HG02642 (cell line): ENCODE results near the gene TMEM223.
"Not testable (repeated sequence)": the region's sequence is repeated elsewhere in the genome, so short reads cannot be mapped to it uniquely, and the experiment has no call there.

Source experiments
- ATAC-seq: cut with Tn5 transposase; IDR thresholded peaks from one replicate; pipeline ENCODE4 v1.9.1; 2021; ENCODE audit warnings: mild to moderate bottlenecking; ENCODE audit not compliant: unreplicated experiment, poor library complexity

TMEM223 gene

DNA sequence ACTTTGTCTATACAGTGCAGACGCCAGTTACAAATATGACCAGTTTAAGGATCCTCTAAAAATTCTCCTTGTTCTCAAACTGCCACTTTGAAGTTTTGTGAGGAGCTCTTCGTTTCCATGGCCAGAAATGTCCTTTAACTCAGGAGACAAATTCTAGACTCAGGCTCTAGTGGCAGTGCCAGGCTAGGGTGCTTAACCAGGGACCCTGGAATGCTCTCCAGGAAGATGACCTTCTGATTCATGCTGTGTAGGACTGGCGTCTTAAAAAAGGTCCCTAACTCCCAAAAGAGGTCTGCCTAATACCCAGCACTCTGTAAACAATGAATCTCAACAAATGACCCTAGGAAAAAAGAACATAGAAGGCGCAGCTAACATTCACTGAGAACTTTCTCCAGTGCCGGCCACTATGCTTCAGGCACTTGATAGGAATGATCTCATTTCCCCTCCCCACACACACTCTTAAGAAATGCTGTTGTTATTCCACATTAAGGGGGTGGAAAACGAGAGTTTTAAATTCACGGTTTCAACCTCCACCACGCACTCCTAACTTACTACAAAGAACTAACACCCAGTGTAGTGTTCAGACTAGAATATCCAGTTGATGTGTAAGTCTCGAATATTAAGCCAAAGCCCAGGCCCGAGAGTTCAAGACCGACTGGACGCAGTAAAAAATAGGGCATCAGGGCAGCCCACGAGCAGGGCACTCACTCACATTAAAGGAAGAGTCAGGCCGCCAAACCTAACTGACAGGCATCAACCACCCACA, 12.7 kb upstream of the TMEM223 start:
- peak; percentile 3 for ATAC-seq

DNA sequence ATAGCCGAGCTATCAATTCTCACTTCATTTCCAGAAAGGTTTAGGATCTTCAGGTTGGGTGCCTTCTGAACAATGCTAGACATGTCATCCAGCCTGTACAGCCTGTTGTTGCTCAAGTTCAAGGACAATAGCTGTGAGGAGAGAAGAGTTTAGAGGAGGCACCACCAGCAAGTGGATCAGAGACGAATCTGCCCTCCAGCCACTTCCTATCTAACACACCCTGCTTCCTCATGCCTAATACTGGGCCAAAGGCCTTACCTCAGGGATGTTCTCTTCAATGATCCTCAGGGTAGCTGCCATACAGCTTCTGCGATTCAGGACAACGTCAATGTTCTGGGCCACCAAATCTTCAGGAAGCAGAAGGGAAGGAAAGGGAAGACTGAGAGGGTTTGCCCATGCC, 9.3 kb upstream of the TMEM223 start:
- ATAC-seq = no peak

DNA sequence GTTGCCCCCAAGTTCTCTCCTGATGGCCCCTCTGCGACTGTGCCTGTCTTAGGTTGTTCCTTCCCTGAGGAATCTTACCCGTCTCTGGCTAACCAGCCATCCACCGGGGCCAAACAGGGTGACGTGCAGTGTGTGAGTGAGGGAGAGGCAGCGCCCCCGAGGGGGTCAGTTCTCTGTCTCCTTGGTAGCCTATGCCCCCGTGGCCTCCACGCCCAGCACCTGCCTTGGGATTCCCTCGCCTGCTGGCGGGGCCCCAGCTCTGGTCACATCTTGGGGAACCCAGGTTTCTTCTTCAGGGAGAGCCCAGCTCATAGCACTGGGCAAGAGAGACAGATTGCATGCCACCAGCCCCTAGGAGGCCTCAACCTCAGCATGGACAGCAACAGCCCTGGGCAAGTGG, 7.7 kb upstream of the TMEM223 start:
- no peak for ATAC-seq

DNA sequence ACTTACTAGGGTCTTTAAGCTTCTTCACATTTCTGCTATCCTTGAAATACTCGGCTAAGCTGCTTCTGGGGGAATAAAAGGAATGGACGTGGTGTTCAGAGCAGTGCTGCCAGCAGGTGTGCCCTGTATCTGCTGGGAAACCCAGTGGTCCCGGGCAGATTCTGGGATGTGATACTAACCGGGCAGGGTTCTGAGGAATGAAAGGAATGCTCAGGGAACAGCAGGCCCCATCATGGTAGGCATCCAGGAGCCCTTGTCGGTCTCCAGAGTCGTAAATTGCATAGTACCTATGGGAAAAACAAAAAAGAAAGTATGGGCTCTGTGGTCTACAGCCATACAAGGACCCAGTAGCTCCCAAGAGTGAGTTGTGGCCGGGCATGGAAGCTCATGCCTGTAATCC, 4.5 kb upstream of the TMEM223 start:
- no peak for ATAC-seq

DNA sequence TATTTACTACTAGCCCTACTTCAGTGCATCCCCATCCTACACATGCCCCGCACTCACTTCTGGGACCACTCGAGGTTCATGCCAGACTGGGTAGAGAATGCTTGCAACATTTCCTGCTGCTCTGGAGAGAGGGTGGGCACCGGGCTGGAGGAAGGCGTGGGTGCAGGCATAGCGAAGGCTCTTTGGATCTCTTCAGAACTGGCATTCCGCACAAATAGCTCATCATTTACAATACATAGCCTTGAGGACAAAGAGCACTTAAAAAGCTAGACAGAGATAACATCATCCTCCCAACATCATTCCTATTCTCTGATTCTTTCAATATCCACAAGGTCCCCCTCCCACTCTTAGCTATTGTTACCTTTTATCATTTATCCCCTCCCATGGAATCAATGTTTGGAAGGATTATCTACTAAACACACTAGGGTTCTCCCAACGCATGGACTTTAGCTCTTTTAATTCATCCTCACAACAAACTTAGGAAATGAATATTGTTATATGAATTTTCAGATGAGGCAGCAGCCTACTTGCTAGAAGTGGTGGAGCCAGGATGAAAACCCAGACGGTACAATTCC, 2.5 kb upstream of the TMEM223 start:
- no peak for ATAC-seq

DNA sequence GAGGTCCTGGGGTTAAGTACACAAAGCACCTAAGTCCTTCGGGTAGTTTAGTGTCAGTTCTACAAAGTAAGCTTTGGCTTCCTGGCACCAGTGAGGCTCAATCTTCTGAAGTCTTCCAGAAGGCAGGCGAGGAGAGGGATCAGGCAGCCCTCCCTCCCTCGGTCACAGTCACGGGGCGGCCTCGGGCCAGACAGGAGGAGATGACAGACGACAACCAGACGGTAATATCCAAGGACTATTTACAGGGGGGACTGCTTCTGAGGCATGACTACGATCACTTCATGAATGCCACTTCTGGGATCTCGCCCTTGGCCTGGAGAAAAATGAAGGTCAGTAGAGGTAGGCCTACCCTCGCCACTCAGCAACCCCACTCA, 383 bp upstream of the TMEM223 start:
- ATAC-seq = no peak

DNA sequence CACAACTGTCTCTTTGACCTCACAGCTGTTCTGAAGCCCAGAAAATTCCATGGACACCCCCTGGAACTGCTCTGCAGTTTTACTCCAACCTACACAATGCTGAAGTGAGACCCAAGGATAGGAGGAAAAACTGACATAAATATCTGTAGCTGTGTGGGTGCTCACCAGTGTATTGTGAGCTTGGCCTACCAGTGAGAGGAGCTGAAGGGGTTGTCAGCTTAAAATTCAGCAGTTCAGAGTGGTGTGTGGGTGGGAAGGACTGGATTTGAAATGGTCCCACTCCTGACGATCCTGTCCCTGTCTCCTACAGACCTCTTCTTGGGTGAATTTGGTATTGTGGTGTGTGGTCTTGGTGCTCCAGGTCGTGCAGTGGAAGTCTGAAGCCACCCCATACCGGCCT, 2.2 kb downstream of the TMEM223 start:
- ATAC-seq = no peak

DNA sequence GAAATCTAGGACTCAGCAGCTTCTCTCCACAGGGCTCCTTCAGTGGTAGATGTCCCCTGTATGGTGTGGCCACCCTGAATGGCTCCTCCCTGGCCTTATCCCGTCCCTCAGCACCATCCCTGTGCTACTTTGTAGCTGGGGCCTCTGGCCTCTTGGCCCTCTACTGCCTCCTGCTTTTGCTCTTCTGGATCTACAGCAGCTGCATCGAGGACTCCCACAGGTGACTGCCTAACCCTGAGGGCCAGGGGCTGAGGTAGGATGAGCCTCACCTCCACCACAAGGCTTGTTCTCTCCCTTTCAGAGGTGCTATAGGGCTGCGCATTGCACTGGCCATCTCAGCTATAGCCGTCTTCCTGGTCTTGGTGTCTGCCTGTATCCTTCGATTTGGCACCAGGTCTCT, 2.8 kb downstream of the TMEM223 start:
- ATAC-seq = no peak

DNA sequence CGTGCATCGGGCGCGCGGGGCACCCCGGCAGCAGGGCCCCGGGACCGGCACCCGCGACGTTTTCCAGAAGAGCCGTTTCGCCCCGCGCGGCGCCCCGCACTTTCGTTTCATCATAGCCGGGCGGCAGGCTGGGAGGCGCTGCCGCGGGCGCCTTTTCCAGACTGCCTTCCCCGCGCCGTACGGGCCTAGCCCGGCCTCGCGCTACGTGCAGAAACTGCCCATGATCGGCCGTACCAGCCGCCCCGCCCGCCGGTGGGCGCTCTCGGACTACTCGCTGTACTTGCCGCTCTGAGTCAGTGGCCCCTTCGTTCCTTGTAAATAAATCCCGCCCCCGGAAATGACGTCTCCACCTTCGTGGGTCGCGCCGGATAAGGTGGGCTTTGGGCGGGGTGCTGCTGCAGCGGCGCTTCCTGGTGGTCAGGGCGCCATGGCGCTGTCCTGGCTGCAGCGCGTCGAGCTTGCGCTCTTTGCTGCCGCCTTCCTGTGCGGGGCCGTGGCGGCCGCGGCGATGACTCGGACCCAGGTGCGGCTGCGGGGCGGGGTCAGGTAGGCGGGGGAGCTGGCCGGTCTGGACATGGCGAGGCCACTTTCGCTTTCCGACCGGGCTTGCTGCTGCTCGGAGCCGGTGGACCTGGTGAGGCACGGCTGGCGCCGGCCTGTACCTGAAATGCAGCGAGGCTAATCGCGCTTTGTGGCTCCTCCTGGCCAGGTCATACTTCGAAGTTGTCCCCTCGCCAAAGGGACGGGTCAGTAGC, 4.6 kb downstream of the TMEM223 start, which contains the start of gene TMEM179B:
Gene TMEM179B (plus strand): TSS at position 398 of the 755 bp plus-strand sequence. CDS start 30 bp downstream, at position 428.
- peak; percentile 72 for ATAC-seq

DNA sequence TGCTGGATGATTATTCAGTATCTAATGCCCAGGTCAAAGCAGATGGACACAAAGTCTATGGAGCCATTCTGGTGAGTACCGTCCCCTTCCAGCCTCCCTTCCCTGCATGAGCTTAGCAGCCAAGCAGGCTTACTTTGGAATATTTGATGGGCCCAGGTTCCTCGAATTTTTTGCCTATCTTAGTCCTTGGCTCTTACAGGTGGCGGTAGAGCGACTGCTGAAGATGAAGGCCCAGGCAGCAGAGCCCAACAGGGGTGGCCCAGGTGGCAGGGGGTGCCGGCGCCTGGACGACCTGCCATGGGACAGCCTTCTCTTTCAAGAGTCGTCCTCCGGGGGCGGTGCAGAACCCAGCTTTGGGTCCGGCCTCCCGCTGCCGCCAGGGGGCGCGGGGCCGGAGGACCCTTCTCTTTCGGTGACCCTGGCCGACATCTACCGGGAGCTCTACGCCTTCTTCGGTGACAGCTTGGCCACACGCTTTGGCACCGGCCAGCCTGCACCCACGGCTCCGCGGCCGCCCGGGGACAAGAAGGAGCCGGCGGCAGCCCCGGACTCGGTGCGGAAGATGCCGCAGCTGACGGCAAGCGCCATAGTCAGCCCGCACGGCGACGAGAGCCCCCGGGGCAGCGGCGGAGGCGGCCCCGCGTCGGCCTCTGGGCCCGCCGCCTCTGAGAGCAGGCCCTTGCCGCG, 5.3 kb downstream of the TMEM223 start:
- ATAC-seq = peak; percentile 67

DNA sequence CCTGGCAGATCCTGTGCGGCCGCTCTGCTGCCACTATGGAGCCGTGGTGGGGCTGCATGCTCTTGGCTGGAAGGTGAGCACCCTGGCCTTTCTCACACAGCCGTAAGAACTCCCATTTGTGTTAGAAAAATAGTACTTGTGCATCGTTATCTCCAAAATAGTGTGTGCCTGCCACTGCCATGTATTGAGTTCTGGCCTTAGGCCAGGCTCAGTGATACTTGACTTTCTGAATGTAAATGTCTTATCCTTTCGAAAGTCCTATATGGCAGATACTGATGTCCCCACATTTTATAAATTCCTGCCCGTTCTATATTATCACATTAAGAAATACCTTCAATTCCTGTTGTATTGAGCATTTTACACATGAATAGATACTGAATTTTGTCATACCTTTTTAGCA, 9.1 kb downstream of the TMEM223 start:
- no peak for ATAC-seq

DNA sequence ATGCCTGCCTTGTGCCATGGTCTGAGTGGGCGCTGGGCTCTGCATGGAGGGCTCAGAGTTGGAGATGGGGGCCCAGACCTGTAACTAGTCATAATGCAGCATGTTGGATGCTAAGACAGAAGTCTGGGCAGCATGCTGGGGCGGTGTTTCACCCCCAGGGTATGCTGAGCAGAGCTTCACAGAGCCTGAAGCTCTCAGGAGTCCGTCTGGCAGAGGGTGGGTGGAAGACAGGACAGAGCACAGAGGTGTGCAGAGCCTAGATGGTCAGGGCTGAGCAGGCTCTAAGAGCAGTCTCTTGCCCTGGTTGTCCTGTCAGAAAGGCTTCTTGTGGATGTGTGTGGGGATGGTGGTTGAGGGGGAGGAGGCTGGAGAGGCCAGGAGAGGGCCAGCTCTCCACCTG, 13.4 kb downstream of the TMEM223 start:
- ATAC-seq = no peak

DNA sequence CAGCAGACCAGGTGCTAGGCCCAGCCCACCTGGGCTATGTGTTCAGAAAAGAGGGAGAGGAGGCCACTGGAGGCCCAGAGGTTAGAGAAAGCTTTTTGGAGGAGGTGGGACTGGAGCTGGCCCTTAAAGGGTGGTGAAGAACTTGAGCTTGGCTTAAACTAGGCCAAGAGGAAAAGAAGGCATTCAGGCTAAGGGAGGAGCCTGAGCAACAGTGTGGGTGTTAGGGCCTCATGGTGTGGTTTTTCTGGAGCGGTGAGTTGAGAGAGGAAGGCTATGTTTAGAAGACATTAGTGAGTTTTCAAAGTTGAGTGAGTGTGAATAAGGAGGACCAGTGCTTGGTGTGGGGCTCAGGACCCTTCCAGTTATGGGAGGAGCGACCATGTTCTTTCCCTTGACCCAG, 14.4 kb downstream of the TMEM223 start:
- ATAC-seq = no peak

DNA sequence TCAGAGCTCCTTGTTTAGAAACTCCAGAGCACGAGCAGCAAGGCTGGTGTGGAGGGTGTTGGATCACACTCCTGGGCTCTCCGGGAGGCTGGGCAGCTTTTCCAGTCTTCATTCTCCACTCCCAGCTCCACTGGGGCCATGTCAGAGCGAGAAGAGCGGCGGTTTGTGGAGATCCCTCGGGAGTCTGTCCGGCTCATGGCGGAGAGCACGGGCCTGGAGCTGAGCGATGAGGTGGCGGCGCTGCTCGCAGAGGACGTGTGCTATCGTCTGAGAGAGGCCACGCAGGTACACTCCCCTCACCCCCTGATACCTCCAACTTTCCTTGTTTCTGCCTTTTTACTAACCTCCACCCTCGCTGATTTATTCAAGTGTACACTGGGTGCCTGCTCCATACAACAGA, 16.2 kb downstream of the TMEM223 start:
- no peak for ATAC-seq

DNA sequence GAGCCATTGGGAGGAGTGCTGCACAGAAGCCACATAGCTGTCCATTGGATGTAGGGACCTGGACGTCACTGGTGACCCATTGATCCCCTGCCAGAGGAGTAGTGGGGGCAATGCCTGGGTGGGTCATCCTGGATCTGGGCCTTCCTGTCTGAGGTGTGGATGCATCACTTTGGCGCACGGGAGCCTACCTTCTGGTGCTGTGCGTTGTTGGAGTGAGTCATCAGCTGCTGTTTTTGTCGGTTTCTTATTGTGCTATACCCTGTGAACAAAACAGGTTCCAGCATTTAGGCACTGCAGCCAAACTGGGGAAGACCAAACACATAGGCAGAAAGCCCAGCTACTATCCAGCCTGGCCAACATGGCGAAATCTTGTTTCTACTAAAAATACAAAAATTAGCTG, 17.4 kb downstream of the TMEM223 start:
- ATAC-seq = no peak

DNA sequence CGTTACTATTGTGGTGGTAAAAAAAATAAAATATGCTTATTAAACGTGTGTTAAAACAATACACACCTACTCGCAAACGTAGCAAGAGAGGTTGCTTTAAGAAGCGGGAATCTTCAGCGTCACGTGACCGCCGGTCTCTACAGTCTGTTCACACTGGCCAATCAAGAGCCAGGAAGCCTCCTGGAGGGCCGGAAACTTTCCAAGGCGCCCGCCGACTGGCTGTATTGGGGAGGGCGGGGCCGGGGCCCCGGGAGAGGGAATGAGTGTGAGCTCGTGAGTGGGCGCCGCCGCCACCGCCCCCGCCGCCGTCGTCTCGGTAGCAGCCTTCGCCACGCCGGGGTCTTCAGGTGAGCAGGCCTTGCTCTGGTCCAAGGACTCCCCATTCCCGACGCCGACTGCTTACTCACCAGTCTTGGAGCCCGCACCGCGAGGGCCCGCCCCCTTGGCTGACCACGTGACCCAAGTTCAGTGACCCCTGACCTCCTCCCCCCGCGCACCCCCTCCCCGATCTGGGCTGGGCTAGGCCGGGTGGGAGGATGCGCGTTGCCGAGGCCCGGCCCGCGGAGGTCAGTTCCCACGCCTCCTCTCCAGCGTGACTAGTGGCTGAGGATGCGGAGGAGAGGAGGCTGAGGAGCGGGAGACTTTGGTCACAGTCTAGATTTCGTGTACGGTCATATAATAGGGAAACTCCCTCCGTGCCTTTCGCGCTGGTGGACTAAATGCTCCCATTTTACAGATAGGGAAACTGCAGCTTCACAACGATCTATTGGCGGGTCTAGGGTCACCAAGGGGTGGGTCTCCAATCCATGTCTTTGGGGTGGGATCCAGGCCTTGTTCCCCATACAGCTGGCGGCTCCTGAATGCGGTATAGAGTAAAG, 20.4 kb downstream of the TMEM223 start, which contains the start of gene TAF6L:
Gene TAF6L (plus strand): TSS at position 253 of the 878 bp plus-strand sequence. CDS start 4,388 bp downstream, outside the sequence.
- peak; percentile 87 for ATAC-seq

DNA sequence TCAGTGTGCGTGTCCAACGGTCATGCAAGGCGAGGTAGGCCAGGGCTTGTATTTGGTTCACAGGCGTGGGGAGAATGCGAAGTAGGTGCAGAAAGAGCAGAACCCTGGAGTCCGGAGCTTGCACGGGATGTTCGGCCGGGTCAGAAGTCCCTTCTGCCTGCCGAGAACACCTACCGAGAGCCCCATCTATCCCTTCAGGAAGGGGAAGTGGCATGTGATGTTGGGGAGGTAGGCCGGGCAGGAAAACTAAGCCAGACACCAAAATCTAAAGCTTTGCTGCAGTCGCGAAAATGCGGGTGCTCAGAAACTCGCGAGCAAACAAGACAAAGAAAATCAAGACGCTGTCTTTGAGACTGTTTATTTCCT, 21.0 kb downstream of the TMEM223 start:
- ATAC-seq = peak; percentile 9

DNA sequence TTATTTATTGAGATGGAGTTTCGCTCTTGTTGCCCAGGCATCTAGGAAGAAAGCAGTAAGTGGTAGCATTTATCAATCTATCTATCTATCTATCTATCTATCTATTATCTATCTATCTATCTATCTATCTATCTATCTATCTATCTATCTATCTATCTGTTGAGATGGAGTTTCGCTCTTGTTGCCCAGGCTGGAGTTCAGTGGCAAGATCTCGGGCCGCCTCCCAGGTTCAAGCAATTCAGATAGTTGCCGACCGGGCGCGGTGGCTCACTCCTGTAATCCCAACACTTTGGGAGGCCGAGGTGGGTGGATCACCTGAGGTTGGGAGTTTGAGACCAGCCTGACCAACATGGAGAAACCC, 31.0 kb downstream of the TMEM223 start:
- not testable (repeated sequence) for ATAC-seq

DNA sequence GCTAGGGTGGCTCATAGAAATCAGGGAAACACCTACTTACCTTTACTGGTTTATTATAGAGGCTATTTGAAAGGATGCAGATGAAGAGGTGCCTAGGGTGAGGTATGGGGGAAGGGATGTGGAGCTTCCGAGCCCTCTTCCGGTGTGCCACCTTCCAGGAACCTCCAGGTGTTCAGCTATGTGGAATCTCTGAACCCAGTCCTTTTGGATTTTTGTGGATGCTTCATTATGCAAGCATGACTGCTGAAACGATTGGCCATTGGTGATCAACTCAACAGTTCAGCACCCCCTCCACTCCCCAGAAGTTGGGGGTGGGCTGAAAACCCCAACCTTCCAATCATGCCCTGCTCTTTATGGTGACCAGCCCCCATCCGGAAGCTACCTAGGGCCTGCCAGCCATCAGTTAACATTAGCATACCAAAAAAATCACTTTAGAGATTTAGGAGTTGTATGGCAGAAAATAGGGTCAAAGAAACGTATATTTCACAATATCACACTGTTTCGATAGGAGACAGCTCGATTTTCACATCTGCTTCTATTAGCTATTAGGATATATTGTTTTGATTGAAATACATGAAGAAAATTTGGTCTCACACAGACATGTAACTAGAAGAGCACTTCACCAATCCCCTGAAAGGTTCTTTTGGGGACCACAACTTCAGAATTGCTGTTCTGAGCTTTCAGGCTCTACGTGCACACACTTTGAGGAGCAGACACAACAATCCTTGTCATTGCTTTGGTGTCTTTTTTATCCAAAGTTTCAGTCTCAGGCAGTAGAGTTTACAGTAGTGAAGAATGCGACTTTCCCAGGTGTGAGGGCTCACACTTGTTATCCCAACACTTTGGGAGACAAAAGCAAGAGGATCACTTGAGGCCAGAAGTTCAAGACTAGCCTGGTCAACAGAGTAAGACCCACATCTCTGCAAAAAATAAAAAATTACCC, 33.7 kb downstream of the TMEM223 start:
- no peak for ATAC-seq
